Liver (tissue), 3 donors: ENCODE measurements around the gene HSP90AB1.
"Not testable (repeated sequence)": the region's sequence is repeated elsewhere in the genome, so short reads cannot be mapped to it uniquely, and the experiment has no call there.

Experiments
- FOXA1 ChIP-seq: IDR thresholded peaks from 2 replicates; pipeline ENCODE4 v1.6.1; 2016; ENCODE audit warnings: antibody characterized with exemption
- GABPA ChIP-seq, 2 donors: IDR thresholded peaks in 1 of 2; conservative IDR thresholded peaks in 1 of 2; 2 replicates each; pipeline ENCODE4 v1.6.1; 2016; ENCODE audit warnings: antibody characterized with exemption in 2 of 2, mild to moderate bottlenecking in 1 of 2, moderate library complexity in 1 of 2
- JUND ChIP-seq, 2 donors: IDR thresholded peaks; 2 replicates each; pipeline ENCODE4 v1.6.1; 2016; ENCODE audit warnings: antibody characterized with exemption in 2 of 2
- TAF1 ChIP-seq: conservative IDR thresholded peaks from 2 replicates; pipeline ENCODE4 v1.6.1; 2016; ENCODE audit warnings: antibody characterized with exemption, mild to moderate bottlenecking
- TF ChIP-seq, protein P1 (sequence below): IDR thresholded peaks from 2 replicates; pipeline ENCODE4 v1.6.1; 2016; ENCODE audit warnings: antibody characterized with exemption
- TF ChIP-seq, protein P2 (sequence below): fragments of 150-350 bp; IDR thresholded peaks from 2 replicates; pipeline ENCODE4 v1.5.1; 2017; ENCODE audit warnings: improper control_type of control experiment, low read depth, low read length; ENCODE audit not compliant: missing input control
- TF ChIP-seq, protein P3 (sequence below): IDR thresholded peaks from 2 replicates; pipeline ENCODE4 v1.6.1; 2016; ENCODE audit warnings: antibody characterized with exemption
- TF ChIP-seq, protein P4 (sequence below): IDR thresholded peaks from 2 replicates; pipeline ENCODE4 v1.6.1; 2016; ENCODE audit warnings: antibody characterized with exemption
- donor health status: healthy.
- donor health status: healthy.

DNA sequence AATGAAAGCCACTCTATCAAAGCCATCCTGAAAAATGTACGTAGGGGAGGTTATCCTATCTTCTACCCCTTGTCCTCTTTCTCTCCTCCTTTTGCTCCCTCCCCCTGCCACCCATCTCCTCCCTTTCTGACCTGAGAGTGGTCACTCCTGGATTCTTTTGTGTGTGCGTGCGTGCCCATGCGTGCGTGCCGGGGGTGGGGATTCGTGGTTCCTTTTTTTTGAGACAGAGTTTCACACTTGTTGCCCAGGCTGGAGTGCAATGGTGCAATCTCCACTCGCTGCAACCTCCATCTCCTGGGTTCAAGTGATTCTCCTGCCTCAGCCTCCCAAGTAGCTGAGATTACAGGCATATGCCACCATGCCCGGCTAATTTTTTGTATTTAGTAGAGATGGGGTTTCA lies 15.5 kb upstream of the HSP90AB1 start:
- TF ChIP-seq, protein P1, sequence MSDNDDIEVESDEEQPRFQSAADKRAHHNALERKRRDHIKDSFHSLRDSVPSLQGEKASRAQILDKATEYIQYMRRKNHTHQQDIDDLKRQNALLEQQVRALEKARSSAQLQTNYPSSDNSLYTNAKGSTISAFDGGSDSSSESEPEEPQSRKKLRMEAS, result not testable (repeated sequence)
- TF ChIP-seq, protein P2, sequence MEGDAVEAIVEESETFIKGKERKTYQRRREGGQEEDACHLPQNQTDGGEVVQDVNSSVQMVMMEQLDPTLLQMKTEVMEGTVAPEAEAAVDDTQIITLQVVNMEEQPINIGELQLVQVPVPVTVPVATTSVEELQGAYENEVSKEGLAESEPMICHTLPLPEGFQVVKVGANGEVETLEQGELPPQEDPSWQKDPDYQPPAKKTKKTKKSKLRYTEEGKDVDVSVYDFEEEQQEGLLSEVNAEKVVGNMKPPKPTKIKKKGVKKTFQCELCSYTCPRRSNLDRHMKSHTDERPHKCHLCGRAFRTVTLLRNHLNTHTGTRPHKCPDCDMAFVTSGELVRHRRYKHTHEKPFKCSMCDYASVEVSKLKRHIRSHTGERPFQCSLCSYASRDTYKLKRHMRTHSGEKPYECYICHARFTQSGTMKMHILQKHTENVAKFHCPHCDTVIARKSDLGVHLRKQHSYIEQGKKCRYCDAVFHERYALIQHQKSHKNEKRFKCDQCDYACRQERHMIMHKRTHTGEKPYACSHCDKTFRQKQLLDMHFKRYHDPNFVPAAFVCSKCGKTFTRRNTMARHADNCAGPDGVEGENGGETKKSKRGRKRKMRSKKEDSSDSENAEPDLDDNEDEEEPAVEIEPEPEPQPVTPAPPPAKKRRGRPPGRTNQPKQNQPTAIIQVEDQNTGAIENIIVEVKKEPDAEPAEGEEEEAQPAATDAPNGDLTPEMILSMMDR, result not testable (repeated sequence)
- TF ChIP-seq FOXA1; TAF1; JUND (IDR thresholded peaks at IDR 0.05); GABPA (IDR thresholded peaks at IDR 0.05 in 1 of 2, conservative IDR thresholded peaks at IDR 0.05 in 1 of 2): not testable (repeated sequence)
- TF ChIP-seq, protein P3, sequence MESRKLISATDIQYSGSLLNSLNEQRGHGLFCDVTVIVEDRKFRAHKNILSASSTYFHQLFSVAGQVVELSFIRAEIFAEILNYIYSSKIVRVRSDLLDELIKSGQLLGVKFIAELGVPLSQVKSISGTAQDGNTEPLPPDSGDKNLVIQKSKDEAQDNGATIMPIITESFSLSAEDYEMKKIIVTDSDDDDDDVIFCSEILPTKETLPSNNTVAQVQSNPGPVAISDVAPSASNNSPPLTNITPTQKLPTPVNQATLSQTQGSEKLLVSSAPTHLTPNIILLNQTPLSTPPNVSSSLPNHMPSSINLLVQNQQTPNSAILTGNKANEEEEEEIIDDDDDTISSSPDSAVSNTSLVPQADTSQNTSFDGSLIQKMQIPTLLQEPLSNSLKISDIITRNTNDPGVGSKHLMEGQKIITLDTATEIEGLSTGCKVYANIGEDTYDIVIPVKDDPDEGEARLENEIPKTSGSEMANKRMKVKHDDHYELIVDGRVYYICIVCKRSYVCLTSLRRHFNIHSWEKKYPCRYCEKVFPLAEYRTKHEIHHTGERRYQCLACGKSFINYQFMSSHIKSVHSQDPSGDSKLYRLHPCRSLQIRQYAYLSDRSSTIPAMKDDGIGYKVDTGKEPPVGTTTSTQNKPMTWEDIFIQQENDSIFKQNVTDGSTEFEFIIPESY, result not testable (repeated sequence)
- TF ChIP-seq, protein P4, sequence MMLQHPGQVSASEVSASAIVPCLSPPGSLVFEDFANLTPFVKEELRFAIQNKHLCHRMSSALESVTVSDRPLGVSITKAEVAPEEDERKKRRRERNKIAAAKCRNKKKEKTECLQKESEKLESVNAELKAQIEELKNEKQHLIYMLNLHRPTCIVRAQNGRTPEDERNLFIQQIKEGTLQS, result not testable (repeated sequence)
